Heart right ventricle (tissue), 16 donors: ENCODE results near the gene CEBPE. TPM values are rescaled to one million over a fixed set of nuclear protein-coding genes. Genes with fewer than 3 reads are reported as not detected.

Experiments used
- ATAC-seq, 8 donors: fragments of 200-7000 bp; cut with Tn5 transposase; one replicate each; pipeline ENCODE4 v1.9.1; 2020; ENCODE audit warnings: mild to moderate bottlenecking in 8 of 8, moderate library complexity in 8 of 8, moderate number of reproducible peaks in 1 of 8
- DNase-seq, 2 donors: peaks; one replicate each; pipeline ENCODE4 v3.0.0-alpha.2; 2020
- H3K27ac ChIP-seq, 10 donors: fragments of 200-600 bp; sonication (generic) in 2 of 10; one replicate each; pipeline versions ENCODE4 v1.5.0 to v1.8.0; 2020 to 2022; ENCODE audit warnings: mild to moderate bottlenecking in 3 of 10
- H3K27me3 ChIP-seq, 7 donors: fragments of 200-600 bp; one replicate each; pipeline ENCODE4 v1.8.0; 2021 to 2022; ENCODE audit warnings: mild to moderate bottlenecking in 2 of 7
- H3K36me3 ChIP-seq, 9 donors: fragments of 200-600 bp; sonication (generic) in 1 of 9; one replicate each; pipeline versions ENCODE4 v1.5.0 to v1.8.0; 2020 to 2022; ENCODE audit warnings: mild to moderate bottlenecking in 2 of 9
- H3K4me1 ChIP-seq, 9 donors: fragments of 200-600 bp; sonication (generic) in 1 of 9; one replicate each; pipeline versions ENCODE4 v1.5.0 to v1.8.0; 2020 to 2022; ENCODE audit warnings: mild to moderate bottlenecking in 4 of 9
- H3K4me3 ChIP-seq, 10 donors: fragments of 200-600 bp; sonication (generic) in 2 of 10; one replicate each; pipeline versions ENCODE4 v1.5.0 to v1.8.0; 2020 to 2022; ENCODE audit warnings: mild to moderate bottlenecking in 7 of 10, moderate library complexity in 2 of 10
- H3K9me3 ChIP-seq, 11 donors: fragments of 200-600 bp in 10 of 11; sonication (generic) in 2 of 11; one replicate each; pipeline versions ENCODE4 v1.5.0 to v1.8.0; 2013 to 2022; ENCODE audit warnings: mild to moderate bottlenecking in 2 of 11, control low read depth in 1 of 11, moderate library complexity in 1 of 11
- WGBS, 2 donors: extraction: QIAGEN DNeasy Blood & Tissue Kit; methylation state at CpG; one replicate each; pipeline ENCODE4 v1.1.7; 2013; ENCODE audit warnings: inconsistent platforms in 1 of 2; 5-methylcytosine and 5-hydroxymethylcytosine counted together
- intact Hi-C, 10 donors: fragments of 100-400 bp; cut with DNase I; formaldehyde crosslinking; loops; one replicate each; pipeline versions ENCODE4 v1.11.1 to v1.14.2; 2022
- polyA plus RNA-seq, 2 donors: library from polyadenylated mRNA; stranded (reverse); fragments of 200-250 nt; gene quantifications; one replicate each; pipeline ENCODE4 v1.2.3, GENCODE V29; 2013
- total RNA-seq, 10 donors: library from RNA; stranded (reverse); fragmentation: NEBNext Ultra II Directional in 3 of 10; extraction: Animal tissue kit (Norgen Biotek cat#: 25700) in 3 of 10; gene quantifications; one replicate each; pipeline versions ENCODE4 v1.2.1 to v1.2.4, GENCODE V29; 2021 to 2023
- TF ChIP-seq, protein P1 (sequence below), 9 donors: fragments of 200-600 bp; sonication (generic) in 2 of 9; IDR thresholded peaks; one replicate each; pipeline versions ENCODE4 v1.5.0 to v1.8.0; 2021 to 2022; ENCODE audit warnings: antibody characterized with exemption in 9 of 9, mild to moderate bottlenecking in 5 of 9, moderate library complexity in 1 of 9
- donor health status: Arrhythmogenic right ventricular cardiomyopathy.
- donor health status: ischemic (EF 13 %, LVEDD 7.1; RV severe dilation, severe dysfunction).
- donor health status: healthy with polysubstance abuse.
- donor health status: DM: no; HTN: yes; CAD: no.
- donor health status: DM: no; HTN: no; CAD: no.
- donor health status: ischemic (EF 25% LVEDD 6.9; RV normal size, moderate dysfunction).
- donor health status: ischemic (EF 25% LVEDD 5.7; RV mildly dilated, moderate dysfunction).
- donor health status: healthy.
- donor health status: DM: yes; HTN: yes; CAD: no.
- donor health status: Ischemic cardiomyopathy.
- donor health status: ischemic (EF 35%, LVEDD 5.7; RV mildly dilated, moderate dysfunction).
- donor health status: nonischemic (EF 11% LVEDD 7.7; RV severe dilation, severe dysfunction).
- donor health status: DM: yes; HTN: yes; CAD: no.
- donor health status: PGD.
- donor health status: ischemic (EF 29% LVEDD 5.4; RV normal size, mild dysfunction).
- donor health status: nonischemic (EF 23%, LVEDD 6.1; RV moderate dilation, normal function).

Gene CEBPE
- total and polyA plus RNA-seq, 12 donors, result 0.07 to 0.53 TPM; not detected in 10

DNA sequence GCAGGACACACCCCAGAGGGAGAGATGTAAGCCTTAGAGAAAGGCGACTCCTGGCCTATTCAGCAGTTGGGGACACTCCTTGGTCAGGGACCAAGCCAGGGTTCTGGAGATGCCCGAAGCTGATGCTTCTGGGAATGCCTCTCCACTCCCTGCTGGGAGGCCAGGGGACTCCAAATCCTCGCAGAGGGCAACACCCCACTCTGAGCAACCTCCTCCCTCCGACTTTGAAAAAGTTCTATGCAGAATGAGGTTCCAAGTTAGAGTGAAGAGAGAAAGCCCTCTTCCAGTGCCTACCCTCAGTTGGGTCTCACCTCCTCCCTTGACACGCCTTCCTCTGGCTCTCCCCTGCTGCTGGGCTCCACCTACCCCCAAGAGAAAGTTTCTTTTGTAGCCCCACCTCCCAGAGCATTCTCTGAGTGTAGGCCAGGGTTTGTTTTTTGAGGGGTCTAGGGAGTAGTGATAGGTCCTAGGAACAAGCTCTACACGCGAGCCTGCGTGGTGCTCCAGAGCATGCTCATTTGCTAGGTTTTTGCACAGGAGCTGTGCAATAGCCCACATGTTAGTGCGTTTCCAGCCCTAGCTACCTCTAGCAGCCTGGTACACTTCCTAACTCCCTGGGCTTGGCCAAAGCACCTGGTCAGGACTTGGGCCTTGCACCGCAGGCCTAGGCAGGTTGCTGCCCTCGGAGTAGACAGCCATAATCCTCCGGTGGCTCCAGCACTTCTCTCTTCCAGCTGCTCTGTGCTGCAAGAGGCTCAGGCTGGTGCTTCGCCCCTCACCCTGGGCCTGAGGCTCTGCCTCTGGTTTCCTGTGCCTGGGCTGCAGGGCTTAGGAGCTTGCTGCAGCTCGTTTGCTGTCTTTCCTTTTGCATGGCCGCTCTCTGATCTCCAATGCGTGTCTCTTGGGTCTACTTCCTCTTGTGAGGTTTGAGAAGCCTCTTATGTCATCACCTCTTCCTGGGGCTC, 590 bp upstream of the CEBPE start:
- WGBS, 2 donors, result 75 to 78% methylated on average over 16 of the region's 16 CpGs
- TF ChIP-seq, protein P1, sequence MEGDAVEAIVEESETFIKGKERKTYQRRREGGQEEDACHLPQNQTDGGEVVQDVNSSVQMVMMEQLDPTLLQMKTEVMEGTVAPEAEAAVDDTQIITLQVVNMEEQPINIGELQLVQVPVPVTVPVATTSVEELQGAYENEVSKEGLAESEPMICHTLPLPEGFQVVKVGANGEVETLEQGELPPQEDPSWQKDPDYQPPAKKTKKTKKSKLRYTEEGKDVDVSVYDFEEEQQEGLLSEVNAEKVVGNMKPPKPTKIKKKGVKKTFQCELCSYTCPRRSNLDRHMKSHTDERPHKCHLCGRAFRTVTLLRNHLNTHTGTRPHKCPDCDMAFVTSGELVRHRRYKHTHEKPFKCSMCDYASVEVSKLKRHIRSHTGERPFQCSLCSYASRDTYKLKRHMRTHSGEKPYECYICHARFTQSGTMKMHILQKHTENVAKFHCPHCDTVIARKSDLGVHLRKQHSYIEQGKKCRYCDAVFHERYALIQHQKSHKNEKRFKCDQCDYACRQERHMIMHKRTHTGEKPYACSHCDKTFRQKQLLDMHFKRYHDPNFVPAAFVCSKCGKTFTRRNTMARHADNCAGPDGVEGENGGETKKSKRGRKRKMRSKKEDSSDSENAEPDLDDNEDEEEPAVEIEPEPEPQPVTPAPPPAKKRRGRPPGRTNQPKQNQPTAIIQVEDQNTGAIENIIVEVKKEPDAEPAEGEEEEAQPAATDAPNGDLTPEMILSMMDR (IDR thresholded peaks at IDR 0.05), result no peak
- intact Hi-C loops, result loop anchor here (1.0 to 10.0 kb wide), 8 partner anchors 38 to 185 kb away; partner anchors contain the start of genes BCL2L2 (in 1 of the 10), PPP1R3E (in 1 of the 10) and SLC7A8 (in 1 of the 10)
- Histone ChIP-seq H3K27me3 (peaks cover 0 to 8% (median 0%) of the 10 kb centered on the region in 7 donors), H3K9me3 (no peaks in the 10 kb centered on the region), H3K27ac (peak overlapping the region in 1 of 10 donors; percentile 80), H3K36me3 (no peaks in the 10 kb centered on the region), H3K4me1 (peaks cover 0 to 60% (median 7%) of the 10 kb centered on the region in 9 donors), H3K4me3 (peak overlapping the region in 1 of 10 donors; percentile 41)
- DNase-seq (no peak), ATAC-seq (no peak)

DNA sequence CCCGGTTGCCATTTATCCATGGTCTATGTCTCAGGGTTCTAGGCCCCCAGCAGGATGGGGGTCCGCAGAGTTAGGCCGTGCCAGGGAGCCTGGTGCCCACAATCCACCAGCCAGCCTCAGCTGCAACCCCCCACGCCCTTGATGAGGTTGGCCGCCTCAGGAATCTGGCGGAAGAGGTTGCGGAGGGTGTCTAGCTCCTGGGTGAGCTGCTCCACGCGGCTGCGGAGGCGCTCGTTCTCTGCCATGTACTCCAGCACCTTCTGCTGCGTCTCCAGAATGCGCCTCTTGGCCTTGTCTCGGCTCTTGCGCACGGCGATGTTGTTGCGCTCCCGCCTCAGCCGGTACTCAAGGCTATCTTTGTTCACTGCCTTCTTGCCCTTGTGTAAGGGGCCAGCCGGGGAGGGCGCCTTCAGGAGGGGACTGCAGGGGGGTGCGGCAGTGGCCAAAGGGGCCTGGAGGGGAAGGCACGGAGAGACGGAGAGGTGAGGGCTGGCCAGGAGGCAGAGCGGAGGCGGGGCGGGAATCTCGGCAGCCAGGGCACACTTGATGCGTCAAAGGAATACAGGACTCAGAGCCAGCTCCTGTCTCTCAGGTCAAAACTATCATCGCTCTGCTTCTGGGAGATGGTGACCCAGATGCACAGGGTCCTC, 1.6 kb downstream of the CEBPE start:
- no peak for DNase-seq
- H3K4me1 ChIP-seq, result peaks cover 0 to 71% (median 10%) of the 10 kb centered on the region in 9 donors
- no peaks in the 10 kb centered on the region for H3K36me3 ChIP-seq
- H3K27ac ChIP-seq, result peak overlapping the region in 1 of 10 donors; percentile 80
- no peaks in the 10 kb centered on the region for H3K9me3 ChIP-seq
- peaks cover 0 to 18% (median 0%) of the 10 kb centered on the region in 7 donors for H3K27me3 ChIP-seq
- intact Hi-C loops, result no loop called here
- WGBS, 2 donors, result 88% methylated on average over 32 of the region's 32 CpGs
- peak overlapping the region in 1 of 10 donors; percentile 41 for H3K4me3 ChIP-seq
- ATAC-seq, result no peak
- TF ChIP-seq, protein P1 (IDR thresholded peaks at IDR 0.05), result no peak

DNA sequence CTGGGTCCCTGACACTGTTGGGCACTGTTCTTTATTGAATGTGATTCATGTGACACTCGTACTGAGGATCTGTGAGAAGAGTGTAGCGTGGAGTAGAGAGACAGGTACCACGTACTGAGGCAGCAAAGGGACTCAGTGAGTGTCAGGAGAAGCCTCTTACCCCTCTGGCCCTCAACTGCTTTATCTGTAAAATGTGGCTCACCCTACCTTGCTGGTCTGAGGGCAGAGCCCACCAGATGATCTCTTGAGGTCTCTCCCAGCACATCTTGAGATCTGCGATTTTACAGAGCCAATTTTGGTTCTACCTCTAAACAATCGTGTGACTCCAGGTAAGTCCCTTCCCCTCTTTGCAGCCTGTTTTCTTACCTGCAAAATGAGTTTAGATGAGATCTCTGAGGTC, 3.1 kb downstream of the CEBPE start:
- DNase-seq (no peak), ATAC-seq (no peak)
- Histone ChIP-seq H3K4me3 (no peak overlapping the region), H3K27me3 (peaks cover 0 to 29% (median 4%) of the 10 kb centered on the region in 7 donors), H3K36me3 (no peaks in the 10 kb centered on the region), H3K27ac (no peak overlapping the region), H3K9me3 (no peaks in the 10 kb centered on the region), H3K4me1 (peaks cover 0 to 58% (median under 1%) of the 10 kb centered on the region in 9 donors)
- intact Hi-C loops, result no loop called here
- TF ChIP-seq, protein P1 (IDR thresholded peaks at IDR 0.05), result no peak
- 83 to 86% methylated on average over 5 of the region's 5 CpGs for WGBS, 2 donors

DNA sequence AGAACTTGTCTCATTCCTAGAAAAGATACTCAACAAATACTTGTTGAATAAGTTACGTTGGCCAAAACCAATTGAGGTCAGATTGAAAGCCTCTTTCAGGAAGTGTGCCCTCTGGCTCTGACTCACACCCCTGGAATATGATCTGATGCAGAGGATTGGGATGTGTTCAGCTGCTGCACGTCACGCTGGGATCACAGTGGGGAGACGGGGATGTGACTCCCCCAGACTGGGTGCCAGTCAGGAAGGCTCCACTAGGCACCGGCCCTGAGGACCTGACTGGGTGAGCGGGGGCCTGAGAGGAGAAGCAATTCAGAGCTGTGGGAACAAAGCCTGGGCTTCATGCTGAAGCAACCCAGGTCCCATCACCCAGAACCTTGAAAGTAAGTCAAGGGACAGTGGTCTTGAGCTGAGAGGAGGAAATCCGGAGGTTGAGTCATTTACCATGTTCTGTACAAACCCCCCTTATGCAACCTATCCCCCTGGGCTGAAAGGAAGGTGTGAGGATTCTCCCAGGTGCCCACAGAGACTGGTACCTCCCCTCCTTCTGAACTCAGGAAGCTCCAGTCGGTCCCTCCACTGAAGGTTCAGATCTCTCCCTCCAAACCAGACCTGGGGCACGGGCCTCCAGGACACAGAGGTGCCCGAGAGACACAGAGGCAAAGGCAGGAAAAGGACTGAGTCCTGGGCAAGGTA, 3.9 kb downstream of the CEBPE start:
- no peaks in the 10 kb centered on the region for H3K36me3 ChIP-seq
- WGBS, 2 donors, result 73 to 74% methylated on average over 10 of the region's 10 CpGs
- intact Hi-C loops, result no loop called here
- TF ChIP-seq, protein P1 (IDR thresholded peaks at IDR 0.05), result no peak
- ATAC-seq, result peak in 2 of 8 donors; percentile 26 to 52
- no peaks in the 10 kb centered on the region for H3K9me3 ChIP-seq
- peak overlapping the region in 1 of 10 donors; percentile 29 for H3K27ac ChIP-seq
- DNase-seq, result no peak
- H3K4me1 ChIP-seq, result peaks cover 0 to 51% (median 0%) of the 10 kb centered on the region in 9 donors
- H3K27me3 ChIP-seq, result peaks cover 0 to 29% (median 7%) of the 10 kb centered on the region in 7 donors
- H3K4me3 ChIP-seq, result no peak overlapping the region
